ENCODE measurements around the gene FBXO42.
"Not testable (repeated sequence)": the region's sequence is repeated elsewhere in the genome, so short reads cannot be mapped to it uniquely, and the experiment has no call there.

FBXO42 gene

GRCh38 chr1:16241221-16241708 lies 111.0 kb downstream of the FBXO42 start:
- DNase-seq: no peak

GRCh38 chr1:16239972-16240491 lies 112.2 kb downstream of the FBXO42 start:
- DNase-seq: no peak

GRCh38 chr1:16237343-16237830 lies 114.9 kb downstream of the FBXO42 start:
- DNase-seq: no peak

GRCh38 chr1:16236511-16237342 lies 115.6 kb downstream of the FBXO42 start, which contains the start of gene CPLANE2:
Gene CPLANE2 (minus strand): TSS chr1:16237183. CDS start chr1:16236742, 441 bp downstream.
- peak; percentile 96 to 98 for DNase-seq

- peak; percentile 42 to 43 for DNase-seq
These were observed 116.3 kb downstream of the FBXO42 start for GRCh38 chr1:16235944-16236510.

- no peak for DNase-seq
These were observed 116.9 kb downstream of the FBXO42 start for GRCh38 chr1:16235347-16235746.

- DNase-seq: no peak
These were observed 118.8 kb downstream of the FBXO42 start for GRCh38 chr1:16233431-16233830.

GRCh38 chr1:16232316-16232710 lies 120.0 kb downstream of the FBXO42 start:
- DNase-seq: no peak

- DNase-seq: no peak
These were observed 120.7 kb downstream of the FBXO42 start for GRCh38 chr1:16231331-16232315.

- no peak for DNase-seq
These were observed 121.5 kb downstream of the FBXO42 start for GRCh38 chr1:16230744-16231143.

- no peak for DNase-seq
These were observed 122.1 kb downstream of the FBXO42 start for GRCh38 chr1:16229976-16230740.

GRCh38 chr1:16226490-16227179 lies 125.6 kb downstream of the FBXO42 start:
- no peak for DNase-seq

- DNase-seq: no peak
These were observed 126.2 kb downstream of the FBXO42 start for GRCh38 chr1:16226129-16226489.

- no peak for DNase-seq
These were observed 127.8 kb downstream of the FBXO42 start for GRCh38 chr1:16224472-16224871.

GRCh38 chr1:16222716-16223115 lies 129.6 kb downstream of the FBXO42 start:
- not testable (repeated sequence) for DNase-seq

- DNase-seq: no peak
These were observed 130.8 kb downstream of the FBXO42 start for GRCh38 chr1:16221499-16221898.

- DNase-seq: no peak
These were observed 132.2 kb downstream of the FBXO42 start for GRCh38 chr1:16219968-16220500.

GRCh38 chr1:16218674-16219071 lies 133.6 kb downstream of the FBXO42 start:
- DNase-seq: no peak

- no peak for DNase-seq
These were observed 134.1 kb downstream of the FBXO42 start for GRCh38 chr1:16218014-16218673.

- DNase-seq: peak; percentile 93 to 97
These were observed 135.1 kb downstream of the FBXO42 start for GRCh38 chr1:16217061-16217785.

Data from stimulated activated CD4-positive, alpha-beta T cell treated with anti-CD3 and anti-CD28 coated beads, Interleukin-2, amount 100 ng/mL, for 24 hours (primary cell).